Measurements from ENCODE around the gene SLC35B2.

SLC35B2 gene

DNA sequence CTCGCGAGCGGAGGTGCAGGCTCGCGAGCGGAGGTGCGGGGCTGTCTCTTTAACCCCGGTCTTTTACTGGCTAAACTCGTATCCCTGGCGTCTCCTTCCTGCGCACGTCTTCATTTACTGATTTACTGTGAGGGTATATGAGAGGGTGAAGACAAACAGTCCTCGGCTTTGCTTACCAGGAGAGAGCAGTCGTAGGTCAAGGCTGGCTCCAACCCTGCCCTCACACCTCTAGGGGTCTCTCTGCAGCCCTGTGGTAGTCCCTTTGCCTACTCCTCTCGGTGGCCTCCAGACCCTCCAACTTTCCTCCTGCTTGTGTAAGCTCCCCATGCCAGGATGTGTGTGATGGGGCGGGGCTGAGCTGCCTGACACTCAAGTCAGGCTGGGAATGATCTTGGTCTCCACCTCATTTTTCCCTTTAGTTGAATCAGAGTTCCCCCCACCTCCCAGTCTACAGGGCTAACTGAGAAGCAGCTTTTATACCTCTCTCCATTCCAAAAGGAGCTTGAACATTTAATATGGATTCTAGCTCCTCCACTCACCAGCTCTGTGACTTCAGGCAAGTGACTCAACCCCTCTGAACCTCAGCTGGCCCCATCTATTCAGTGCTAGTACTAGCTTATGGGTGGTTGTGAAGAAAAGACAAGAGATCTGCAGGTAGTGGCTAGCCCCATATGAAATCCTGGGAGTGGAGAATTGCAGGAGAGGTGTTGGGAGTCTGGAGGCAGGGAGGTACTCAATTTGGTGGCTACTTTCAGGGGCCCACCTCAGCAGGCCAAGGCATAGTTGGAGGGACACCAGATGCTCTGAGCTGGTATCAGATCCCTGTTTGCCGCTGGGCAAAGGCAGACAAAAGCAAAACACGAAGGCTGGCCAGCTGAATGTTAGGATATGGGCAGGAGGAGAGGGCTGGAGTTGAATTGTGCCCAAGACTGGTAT is 33.0 kb downstream of the SLC35B2 start:
- TF ChIP-seq GATA3 (IDR thresholded peaks at IDR 0.05; ENCODE audit: low read depth, low read length) (no peak), GATA2 (IDR thresholded peaks at IDR 0.05; ENCODE audit: low read depth, low read length) (peak; percentile 72)

DNA sequence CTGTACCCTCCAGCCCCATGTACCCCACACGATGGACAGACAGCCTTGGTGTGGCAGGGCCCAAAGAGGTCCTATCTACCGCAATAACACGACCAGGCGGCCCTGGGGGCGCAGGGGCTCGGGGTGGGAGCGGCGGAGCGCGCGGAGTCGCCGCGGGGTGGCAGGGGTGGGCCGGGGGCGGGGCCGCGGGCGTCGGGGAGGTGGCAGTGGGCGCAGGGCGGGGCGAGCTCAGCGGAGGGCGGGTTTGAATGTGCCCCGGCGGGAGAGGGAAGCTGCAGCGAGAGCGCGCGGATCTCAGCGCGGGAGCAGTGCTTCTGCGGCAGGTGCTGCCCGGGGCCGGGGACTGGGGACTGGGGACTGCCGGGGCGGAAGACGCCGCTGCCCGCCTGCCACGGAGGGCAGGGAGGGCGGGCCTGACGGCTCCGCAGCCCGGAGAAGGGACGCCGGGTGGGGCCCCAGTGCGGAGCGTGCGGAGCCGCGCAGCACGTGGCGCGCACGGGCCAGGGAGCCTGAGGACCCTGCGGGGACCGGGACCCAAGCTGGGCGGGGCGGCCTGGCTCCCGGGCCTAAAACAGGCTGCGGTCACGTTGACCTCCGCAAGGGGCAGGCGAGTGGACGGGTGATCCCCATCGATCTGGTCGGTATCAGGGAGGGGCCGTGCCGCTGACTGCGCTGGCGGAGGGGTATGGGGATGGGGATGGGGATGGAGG is 33.9 kb downstream of the SLC35B2 start, which contains the start of gene SLC29A1:
TSS of gene SLC29A1 (plus strand) at position 277 of the 710 bp plus-strand sequence. CDS start 3,719 bp downstream, outside the sequence.
- TF ChIP-seq GATA3 (IDR thresholded peaks at IDR 0.05; ENCODE audit: low read depth, low read length), result no peak
- TF ChIP-seq GATA2 (IDR thresholded peaks at IDR 0.05; ENCODE audit: low read depth, low read length), result no peak

DNA sequence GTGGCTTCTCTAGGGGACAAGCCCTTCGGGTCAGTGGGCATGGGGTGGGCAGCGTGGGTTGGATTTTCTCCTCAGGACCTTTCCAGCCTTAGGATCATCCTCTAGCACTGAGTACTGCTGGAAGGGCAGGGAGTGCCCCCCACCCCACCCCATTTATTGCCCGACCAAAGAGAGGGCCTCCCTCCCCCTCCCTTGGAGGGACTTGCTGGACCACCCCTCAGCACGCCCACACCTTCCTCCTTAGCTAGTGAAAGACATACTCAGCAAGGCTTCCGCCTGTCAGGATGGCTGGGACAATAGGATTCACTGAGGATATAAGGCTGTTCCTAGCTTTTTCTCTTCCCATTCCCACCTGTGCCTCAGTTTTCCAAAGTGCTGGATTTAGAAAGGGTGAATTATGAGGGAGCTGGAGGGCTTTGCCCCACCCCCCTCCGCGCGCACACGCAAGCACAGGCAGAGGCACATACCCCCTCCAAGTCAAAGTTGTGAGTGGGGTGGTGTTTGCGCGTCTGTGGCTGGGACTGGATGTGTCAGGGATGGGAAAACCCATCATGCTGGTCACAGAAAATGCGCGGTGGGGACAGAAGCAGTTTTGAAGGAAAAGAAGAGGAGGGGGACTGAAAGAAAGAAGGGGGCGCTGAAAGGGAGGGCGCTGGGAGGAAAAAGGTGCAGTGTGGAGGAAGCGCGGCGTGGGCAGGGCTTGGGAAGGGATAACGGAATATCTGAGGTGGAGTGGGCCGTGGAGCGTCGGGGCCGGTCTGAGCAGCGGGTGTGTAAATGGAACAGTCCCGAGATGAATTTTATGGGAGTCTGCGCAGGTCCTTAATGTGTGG is 34.6 kb downstream of the SLC35B2 start:
- TF ChIP-seq GATA3 (IDR thresholded peaks at IDR 0.05; ENCODE audit: low read depth, low read length) (no peak), GATA2 (IDR thresholded peaks at IDR 0.05; ENCODE audit: low read depth, low read length) (no peak)

DNA sequence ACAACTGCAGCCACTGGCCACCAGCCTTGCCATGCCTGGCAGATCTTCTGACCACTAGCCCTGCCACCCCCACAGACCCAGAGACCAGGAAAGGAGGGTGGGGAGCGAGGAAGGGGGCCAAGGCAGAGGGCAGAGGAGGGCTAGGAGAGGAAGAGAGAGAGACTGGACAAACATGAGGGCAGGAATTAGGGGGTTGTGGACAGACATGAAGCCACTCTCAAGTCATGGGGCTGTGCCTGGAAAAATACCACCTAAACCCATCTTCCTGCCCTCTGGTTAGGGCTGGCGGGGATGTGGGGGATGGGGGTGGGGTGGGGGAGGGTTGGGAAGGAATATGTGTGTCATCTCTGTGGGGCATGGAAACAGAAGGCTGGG is 35.4 kb downstream of the SLC35B2 start:
- TF ChIP-seq GATA2 (IDR thresholded peaks at IDR 0.05; ENCODE audit: low read depth, low read length) (no peak), GATA3 (IDR thresholded peaks at IDR 0.05; ENCODE audit: low read depth, low read length) (no peak)

DNA sequence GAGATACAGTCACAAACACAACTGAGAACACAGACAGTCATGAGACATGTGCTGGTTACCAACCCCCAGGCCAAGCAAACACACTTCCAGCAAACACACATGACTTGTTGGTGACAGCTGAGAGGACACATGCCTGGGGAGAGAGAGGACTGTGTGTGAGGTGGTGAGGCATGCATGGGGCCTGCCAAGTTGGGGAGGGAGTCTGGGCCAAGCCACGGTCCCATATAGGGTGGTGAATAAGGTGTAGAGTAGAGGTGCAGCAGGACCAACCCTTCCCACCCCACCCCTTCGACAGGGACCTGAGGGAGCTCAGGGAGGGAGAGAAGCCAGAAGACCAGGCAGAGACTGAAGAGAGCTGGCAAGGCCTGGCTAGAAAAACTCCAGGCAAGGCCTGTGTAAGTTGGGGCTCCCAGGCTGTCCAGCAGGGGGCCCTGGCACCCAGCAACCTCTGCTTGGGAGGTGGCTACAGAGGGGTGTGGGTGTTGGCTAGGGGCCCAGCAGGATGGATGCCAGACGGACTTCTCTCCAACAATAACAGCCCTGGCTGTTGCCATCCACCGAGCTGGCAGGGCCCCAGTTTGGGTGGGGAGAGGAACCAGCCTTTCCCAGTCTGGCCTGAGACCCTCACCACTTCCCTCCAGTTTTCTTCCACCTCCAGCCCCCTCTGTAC is 35.9 kb downstream of the SLC35B2 start:
- no peak for TF ChIP-seq GATA3 (IDR thresholded peaks at IDR 0.05; ENCODE audit: low read depth, low read length)
- no peak for TF ChIP-seq GATA2 (IDR thresholded peaks at IDR 0.05; ENCODE audit: low read depth, low read length)

DNA sequence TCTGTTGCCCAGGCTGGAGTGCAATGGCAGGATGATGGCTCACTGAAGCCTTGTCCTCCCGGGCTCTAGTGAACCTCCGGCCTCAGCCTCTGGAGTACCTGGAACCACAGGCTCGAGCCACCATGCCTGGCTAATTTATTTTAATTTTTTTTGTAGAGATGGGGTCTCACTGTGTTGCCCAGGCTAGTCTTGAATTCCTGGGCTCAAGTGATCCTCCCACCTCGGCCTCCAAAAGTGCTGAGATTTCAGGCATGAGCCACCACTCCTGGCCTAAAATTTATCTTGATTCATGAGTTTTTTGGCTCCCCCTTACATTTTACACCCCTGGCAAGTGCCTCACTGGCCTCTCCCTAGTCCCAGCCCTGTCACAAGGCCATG is 36.4 kb downstream of the SLC35B2 start:
- no peak for TF ChIP-seq GATA3 (IDR thresholded peaks at IDR 0.05; ENCODE audit: low read depth, low read length)
- TF ChIP-seq GATA2 (IDR thresholded peaks at IDR 0.05; ENCODE audit: low read depth, low read length), result no peak

DNA sequence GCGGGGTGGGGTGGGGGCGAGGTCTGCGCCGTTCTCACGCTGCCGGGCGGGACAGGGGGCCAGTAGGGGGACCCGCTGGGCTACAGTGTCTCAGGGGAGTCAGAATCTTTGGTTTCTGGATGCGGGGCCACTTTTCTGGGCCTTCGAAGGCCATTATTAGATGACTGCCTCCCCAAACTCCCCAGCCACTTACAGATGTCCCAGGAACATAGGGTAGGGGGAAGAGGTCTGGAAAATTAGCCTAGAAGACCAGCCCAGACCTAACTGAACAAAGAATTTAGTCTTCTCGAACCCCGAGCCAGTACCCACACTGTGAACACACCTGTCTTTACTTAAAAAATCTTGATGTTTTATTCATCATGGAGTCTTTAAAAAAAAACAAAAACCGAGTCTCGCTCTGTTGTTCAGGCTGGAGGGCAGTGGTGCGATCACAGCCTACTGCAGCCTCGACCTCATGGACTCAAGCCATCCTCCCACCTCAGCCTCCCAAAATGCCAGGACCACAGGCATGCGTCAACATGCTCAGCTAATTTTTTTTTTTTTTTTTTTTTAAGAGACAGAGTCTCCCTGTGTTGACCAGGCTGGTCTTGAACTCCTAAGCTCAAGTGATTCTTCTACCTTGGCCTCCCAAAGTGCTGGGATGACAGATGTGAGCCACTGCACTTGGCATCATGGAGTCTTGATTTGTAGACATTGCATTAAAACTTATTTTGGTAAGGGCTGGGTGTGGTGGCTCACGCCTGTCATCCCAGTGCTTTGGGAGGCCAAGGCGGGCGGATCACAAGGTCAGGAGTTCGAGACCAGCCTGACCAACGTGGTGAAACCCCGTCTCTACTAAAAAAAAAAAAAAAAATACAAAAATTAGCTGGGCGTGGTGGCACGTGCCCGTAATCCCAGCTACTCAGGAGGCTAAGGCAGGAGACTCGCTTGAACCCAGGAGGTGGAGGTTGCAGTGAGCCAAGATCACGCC is 37.2 kb downstream of the SLC35B2 start:
- TF ChIP-seq GATA2 (IDR thresholded peaks at IDR 0.05; ENCODE audit: low read depth, low read length) (no peak), GATA3 (IDR thresholded peaks at IDR 0.05; ENCODE audit: low read depth, low read length) (no peak)

DNA sequence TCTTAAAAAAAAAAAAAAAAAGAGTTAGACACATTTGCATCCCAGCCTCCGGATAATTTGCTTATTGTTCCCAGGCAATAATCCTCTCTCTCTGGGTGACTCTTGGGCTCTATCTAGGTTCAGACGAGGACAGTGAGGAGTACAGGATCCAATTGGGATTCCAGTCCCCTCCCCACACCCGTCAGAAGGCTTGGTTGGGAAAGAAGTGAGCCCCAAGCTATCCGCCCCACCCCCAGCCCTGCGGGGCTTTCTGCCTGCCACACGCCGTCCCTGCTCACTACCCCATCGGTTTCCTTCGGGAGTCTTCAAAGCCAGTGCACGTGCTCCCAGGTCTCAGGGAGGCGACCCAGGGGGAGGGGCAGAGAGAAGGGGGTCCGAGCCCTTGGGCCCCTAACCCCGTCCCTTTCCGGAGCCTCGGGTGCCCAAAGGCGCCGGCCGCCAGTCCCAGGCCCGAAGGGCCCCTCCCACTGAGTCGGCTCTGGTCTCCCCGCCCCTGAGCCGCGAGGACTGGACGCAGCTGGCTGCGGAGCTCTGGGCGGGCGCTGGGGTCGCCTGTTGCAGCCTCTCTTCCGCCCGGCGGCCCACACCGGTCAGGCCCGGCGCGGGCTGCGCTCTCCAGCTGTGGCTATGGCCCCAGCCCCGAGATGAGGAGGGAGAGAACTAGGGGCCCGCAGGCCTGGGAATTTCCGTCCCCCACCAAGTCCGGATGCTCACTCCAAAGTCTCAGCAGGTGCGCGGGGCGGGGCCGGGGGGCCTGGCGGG is 38.1 kb downstream of the SLC35B2 start:
- TF ChIP-seq GATA3 (IDR thresholded peaks at IDR 0.05; ENCODE audit: low read depth, low read length), result no peak
- no peak for TF ChIP-seq GATA2 (IDR thresholded peaks at IDR 0.05; ENCODE audit: low read depth, low read length)

DNA sequence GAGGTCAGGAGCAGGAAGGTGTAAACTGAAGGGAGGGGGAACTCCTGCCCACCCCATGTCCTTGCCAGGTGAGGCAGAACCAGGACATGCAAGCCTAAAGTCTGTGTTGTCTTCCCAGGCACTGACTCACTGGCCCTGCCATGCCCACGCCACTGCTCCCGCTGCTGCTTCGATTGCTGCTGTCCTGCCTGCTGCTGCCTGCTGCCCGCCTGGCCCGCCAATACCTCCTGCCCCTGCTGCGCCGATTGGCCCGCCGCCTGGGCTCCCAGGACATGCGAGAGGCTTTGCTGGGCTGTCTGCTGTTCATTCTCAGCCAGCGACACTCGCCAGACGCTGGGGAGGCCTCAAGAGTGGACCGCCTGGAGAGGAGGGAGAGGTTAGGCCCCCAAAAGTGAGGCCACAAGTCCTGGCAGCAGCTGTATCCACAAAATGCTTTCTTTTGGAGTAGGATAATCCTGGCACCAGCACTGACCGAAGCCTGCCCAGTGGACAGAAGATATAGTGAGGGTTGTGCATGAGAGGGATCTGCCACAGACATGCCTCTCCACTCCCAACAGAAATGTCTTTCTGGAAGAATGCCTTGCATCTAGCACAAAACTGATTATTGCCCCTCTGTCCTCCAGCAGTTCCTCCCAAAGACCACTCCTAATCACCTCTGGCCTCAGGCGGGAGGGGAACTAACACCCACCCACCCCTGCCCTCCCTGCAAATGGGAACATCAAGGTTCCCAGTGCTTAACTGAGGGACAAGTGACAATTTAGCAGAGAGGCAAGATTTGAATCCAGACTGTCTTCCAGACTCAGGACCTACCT is 39.8 kb downstream of the SLC35B2 start:
- TF ChIP-seq GATA3 (IDR thresholded peaks at IDR 0.05; ENCODE audit: low read depth, low read length) (no peak), GATA2 (IDR thresholded peaks at IDR 0.05; ENCODE audit: low read depth, low read length) (no peak)

DNA sequence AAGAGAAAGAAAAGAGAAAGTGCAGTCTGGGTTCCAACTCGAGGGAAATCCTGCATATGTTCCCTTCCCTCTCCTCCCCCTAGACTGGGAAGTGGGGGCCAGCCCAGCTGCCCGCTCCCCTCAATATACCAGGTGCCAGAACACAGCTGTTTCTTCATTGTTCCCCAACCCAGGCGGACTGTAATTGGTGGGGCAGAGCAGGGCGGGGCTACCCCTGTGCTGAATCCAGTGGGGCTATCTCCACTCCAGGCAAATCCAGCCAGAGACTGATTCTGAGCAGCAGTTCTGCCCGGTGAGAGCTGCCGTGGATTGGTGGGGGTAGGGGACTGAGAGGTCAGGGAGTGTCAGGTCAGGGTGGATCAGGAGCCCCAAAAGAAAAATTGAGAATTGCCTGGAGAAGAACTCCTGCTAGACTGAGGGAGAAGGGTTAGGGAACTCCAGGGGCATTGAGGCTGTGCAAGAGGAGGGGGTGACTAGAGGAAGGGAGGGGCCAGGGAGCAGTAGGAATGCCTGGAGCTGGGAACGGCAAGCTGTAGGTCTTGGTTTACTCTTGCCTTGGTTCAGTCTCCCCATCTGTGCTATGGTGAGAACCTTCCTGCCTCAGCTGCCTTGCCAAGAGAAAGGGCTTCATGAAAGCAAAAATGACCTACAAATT is 40.5 kb downstream of the SLC35B2 start, which contains the start of gene MYMX:
TSS of gene MYMX (plus strand) at position 250 of the 655 bp plus-strand sequence. CDS start 546 bp downstream, outside the sequence.
- TF ChIP-seq GATA2 (IDR thresholded peaks at IDR 0.05; ENCODE audit: low read depth, low read length), result no peak
- TF ChIP-seq GATA3 (IDR thresholded peaks at IDR 0.05; ENCODE audit: low read depth, low read length), result no peak
